T-helper 1 cell treated with Interleukin-12 subunit alpha and Interleukin-12 subunit beta and Interleukin-4 antibody, amounts not matched to agents 30 ng/mL and 1 ng/mL, for 36 hours (primary cell): ENCODE measurements around the gene FAM107A. TPM values are rescaled to one million over a fixed set of nuclear protein-coding genes. Genes with fewer than 3 reads are reported as not detected.
"Not testable (repeated sequence)": the region's sequence is repeated elsewhere in the genome, so short reads cannot be mapped to it uniquely, and the experiment has no call there.

Experiments used
- intact Hi-C: fragments of 100-400 bp; cut with micrococcal nuclease; formaldehyde crosslinking; loops from one replicate; pipeline ENCODE4 v1.15.1; 2024
- total RNA-seq: library from RNA; stranded (reverse); gene quantifications from 2 replicates; pipeline ENCODE4 v1.2.3, GENCODE V29; 2022

Gene FAM107A
- total RNA-seq, 1 donor from 2014 or later: not detected

- intact Hi-C loops: no loop called here
These were observed 39.5 kb downstream of the FAM107A start for GRCh38 chr3:58537412-58538301.

GRCh38 chr3:58536501-58537411, 40.4 kb downstream of the FAM107A start, which contains the start of gene ACOX2:
ACOX2 (minus strand) TSS chr3:58537190; CDS start chr3:58535106, 2,084 bp downstream.
- intact Hi-C loops: no loop called here

DNA sequence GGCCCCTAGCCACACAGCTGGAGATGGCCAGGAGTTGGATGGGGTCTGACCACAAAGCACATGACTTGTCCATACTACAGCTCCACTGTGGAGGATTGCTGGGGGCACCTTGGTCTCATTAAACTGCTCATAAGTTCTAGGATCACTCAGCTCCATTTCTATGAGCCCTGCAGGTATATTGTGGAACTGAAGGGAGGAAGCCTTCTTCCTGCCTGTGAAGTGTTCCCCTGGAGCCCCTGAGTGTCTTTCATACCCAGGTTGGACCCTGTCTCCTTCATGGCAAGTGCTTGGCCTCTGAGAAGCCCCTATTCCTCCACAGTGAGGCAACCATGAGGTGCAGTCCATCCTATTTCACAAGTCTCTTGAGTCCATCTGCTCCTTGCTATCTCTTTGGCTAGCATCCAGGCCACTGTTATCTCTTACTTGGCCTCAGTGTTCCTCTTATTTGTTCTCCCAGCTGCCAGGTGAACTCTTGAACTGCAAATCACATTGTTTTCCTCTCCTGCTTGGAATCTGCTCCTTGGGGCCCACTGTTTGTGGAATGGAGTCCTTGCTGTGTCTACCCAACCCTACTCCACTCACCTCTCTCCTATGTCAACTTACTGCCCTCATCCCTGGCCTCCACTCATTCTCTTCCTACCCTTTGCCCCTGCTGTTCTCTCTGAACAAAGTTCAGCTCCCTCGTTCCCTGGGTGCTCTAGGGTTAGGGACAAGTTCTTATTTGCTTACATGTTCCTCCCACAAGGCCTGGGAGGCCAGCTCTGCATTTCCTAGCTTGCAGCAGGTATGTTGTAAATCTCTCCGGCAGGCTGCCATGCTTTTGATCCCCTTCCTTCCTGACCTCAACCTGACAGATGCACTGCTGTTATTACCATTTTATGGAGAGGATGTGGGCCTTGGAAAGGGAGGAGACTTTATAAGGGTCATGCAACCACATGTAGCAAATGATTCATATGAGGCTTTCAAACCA, 41.4 kb downstream of the FAM107A start:
- intact Hi-C loops: no loop called here

DNA sequence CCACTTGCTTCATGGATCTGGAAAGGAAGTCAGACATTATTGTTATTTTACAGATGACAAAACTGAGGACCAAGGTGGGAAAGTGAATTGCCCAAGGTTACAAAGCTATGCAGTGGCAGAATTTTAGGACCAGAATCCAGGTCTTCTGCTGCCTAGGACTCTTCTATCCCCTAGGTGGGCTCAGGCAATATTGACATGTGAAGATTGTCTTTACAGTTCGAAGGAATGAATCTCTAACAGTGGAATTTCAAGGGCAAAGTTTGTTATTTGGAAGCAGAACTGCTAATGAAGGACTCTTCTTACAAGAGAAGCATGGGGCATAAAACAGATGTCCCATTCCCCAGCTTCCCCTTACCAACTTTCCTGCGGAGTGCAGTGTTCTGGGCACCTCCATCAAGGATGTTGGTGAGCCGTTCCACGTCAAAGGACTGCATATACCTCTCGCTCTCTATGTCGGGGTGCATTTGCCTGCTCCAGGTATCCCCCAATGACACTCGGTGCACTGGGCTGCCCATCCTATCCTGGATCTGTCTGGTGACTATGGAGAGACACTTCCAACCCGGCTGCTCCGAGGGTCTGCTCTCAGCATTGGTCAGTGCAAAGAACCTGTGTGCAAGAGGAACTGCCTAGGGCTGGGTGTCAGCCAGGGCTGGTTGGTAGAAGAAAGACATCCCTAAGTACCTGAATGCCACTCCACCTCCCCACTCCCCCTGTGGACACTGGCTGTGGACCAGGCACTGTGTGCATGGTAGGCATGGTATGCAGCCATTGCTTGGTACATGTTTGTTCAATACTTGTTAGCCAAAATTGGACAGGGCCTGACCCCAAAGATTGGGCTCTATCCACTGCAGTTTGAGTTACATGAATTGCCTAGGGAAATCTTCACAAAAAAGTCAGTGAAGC, 42.3 kb downstream of the FAM107A start:
- intact Hi-C loops: no loop called here

- intact Hi-C loops: loop anchor here (1.0 to 2.0 kb wide), 12 partner anchors 42 to 526 kb away; partner anchors contain the start of genes ABHD6 and PDHB
These were observed 44.4 kb downstream of the FAM107A start for GRCh38 chr3:58532794-58533220.

DNA sequence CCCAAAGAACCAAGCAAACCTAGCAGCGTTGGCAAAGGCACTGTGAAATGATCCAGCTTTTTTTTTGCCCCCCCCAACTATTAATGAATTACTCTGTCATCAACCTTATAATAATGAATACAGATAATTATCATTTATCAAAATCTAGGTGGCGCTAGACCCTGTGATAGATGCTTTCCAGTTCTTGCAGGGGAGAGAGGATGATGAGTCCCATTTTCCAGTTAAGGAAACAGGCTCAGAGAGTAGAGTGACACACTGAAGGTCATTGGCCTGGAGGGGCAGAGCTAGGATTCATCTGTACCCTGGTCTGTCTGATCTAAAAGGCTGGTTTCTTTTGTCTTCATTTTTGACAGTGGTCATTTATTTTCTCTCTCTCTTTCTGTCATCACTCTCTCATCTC, 45.2 kb downstream of the FAM107A start:
- intact Hi-C loops: loop anchor here (1.0 to 2.0 kb wide), 12 partner anchors 41 to 525 kb away; partner anchors contain the start of genes ABHD6 and PDHB

- intact Hi-C loops: no loop called here
These were observed 45.6 kb downstream of the FAM107A start for GRCh38 chr3:58531555-58531954.

- intact Hi-C loops: no loop called here
These were observed 46.8 kb downstream of the FAM107A start for GRCh38 chr3:58530354-58530865.

DNA sequence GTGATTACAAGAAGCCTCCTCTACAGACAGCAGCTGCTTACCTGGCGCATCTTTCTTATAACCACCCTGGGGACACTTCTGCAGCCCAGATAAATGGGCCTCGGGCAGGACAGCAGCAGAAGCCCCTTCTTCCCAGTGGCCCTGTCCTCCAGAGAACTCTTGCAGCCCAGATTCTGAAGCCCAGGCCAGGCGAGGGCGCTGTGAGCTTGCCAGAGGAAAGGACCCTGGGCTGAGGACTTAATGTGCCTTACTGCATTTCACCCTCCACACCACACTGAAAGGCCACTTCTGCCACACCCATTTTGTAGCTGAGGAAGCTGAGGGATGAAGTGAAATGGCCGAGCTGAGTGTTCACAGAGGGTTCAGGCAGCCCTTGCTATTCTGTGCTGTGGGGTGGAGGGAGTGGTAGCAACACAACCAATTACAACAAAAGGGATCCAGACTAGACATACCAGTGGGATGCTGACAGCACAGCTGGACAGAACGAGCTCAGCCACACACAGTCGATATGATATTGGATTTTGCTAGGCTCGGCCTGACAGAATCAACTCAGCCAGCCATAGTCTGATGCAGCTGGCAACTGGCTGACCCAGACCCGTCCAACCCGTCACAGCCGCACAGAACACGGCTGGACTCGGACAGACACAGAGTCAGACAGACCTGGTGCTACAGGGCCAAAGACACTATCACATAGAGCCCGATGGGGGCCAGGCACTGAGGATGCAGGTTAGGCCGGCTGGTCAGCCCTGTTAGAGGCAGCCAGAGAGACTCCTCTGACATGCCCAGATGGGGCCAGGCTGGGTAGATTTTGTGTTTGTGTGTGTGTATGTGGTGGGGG, 47.5 kb downstream of the FAM107A start:
- intact Hi-C loops: no loop called here

GRCh38 chr3:58528629-58529028, 48.6 kb downstream of the FAM107A start:
- intact Hi-C loops: no loop called here

DNA sequence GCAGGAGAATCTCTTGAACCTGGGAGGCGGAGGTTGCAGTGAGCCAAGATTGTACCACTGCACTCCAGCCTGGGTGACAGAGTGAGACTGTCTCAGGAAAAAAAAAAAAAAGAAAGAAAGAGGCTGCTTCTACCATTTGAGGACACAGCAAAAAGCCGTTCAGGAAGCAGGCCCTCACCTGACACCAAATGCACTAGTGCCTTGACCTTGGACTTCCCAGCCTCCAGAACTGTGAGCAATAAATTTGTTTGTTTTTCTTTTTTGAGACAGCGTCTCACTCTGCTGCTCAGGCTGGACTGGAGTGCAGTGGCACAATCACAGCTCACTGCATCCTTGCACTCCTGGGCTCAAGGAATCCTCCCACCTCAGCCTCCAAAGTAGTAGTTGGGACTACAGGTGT, 49.8 kb downstream of the FAM107A start:
- intact Hi-C loops: not testable (repeated sequence)

DNA sequence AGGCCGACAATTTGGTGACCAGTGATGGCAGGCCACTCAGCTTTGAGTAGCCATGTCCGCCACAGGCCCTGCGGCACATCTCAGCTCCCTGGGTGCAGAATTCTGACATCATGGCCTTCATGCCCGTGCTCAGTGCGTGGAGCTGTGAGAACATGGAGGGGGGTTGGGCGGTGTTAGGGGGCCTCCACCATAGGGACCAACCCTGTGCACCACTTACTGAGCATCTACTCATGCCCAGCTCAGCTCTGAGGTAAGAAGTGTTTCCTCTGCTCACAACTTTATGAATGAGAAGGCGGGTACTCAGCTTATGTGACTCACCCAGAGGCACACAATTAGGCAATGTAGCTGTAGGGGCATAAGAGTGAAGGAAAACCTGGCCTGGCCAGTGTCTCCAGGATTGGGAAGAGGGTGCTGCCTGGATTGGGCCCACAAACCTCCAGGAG, 50.7 kb downstream of the FAM107A start:
- intact Hi-C loops: no loop called here

DNA sequence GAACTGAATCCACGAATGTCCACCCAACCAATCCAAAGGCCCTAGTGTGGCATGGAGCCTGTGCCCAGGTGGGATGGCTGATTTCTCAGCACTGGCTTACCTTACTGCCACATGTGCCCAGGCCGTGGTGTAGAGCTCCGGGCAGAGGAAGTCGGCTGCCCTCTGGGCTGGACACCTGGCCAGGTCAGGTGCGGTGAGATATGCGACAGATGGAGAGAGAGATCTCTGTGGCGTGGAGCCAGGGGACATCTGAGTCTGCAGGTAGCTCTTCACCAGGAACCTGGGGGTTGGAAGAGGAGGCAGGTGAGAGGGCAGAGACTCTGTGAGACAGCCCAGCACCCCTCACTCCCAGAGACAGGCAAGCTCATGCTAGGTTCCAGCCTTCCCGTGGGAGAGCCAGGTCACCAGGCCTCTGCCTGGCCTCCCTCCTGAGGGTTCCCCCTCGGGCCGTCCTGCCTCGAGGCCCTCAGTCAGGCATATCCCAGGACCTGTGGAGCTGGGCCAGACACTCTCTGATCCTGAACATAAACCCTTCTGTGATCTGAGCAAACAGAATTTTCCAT, 52.8 kb downstream of the FAM107A start:
- intact Hi-C loops: no loop called here

DNA sequence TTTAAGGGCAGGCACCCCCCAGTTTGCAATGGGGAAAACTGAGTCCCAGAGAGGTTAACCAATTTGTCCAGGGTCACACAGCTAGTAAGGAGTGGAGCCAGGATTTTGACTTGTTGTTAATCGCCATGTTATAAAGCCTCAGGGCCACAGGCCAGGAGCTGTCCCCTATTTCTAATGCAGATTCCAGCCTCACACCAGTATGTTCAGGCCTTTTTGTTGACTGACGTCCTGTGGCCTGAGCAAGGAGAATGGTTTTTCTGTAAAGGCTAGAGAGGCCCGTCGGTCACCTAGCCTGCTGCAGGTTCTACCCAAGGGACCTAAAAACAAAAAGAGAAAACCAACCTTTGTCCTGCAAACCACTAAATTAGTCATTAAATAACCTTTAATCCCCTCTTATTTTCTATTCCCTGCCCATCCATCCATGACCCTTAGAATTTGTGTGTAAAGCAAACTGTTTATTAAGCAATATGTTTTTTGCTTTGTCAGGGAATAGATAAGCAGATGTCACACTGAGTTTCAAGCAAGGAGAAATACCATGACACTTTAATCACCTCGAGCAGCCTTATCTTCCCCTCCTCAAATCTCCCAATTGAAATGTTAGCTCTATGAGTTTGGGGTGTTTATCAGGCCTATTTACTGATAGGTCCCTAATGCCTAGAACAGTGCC, 54.3 kb downstream of the FAM107A start:
- intact Hi-C loops: no loop called here

GRCh38 chr3:58521917-58522631, 55.1 kb downstream of the FAM107A start:
- intact Hi-C loops: no loop called here

DNA sequence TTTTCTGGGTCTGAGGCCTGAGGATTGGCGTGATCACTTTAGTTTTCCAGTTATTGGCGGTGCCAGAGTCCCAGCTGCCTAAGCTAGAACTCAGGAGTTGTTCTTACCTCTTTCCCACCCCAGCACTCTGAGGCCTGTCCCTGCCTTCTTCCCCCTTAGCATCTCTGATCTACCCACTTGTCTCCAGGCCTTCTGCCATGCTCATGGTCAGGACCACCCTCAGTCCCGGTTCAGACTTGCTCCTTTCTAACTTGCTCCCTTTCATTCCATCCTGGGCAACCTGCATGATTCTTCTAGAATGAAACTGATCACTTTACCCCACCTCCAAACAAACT, 55.9 kb downstream of the FAM107A start:
- intact Hi-C loops: no loop called here
